ACC112 (cell line): ENCODE measurements around the gene ARHGEF40.

Source experiments
- H2AFZ ChIP-seq: fragments of 200-600 bp; sonication (generic); one replicate; pipeline ENCODE4 v1.6.0; 2017; ENCODE audit warnings: antibody characterized with exemption, low read length; ENCODE audit not compliant: unreplicated experiment
- H3K27ac ChIP-seq: fragments of 200-600 bp; sonication (generic); 2 replicates; pipeline ENCODE4 v1.5.1; 2014; ENCODE audit warnings: low read depth, mild to moderate bottlenecking, antibody characterized with exemption, low read length, moderate library complexity
- H3K27me3 ChIP-seq: fragments of 200-600 bp; sonication (generic); 2 replicates; pipeline ENCODE4 v1.6.1; 2014; ENCODE audit warnings: mild to moderate bottlenecking, antibody characterized with exemption, low read length, moderate library complexity, mixed read lengths; ENCODE audit not compliant: insufficient read depth
- H3K36me3 ChIP-seq: fragments of 200-600 bp; sonication (generic); 2 replicates; pipeline ENCODE4 v1.6.1; 2016; ENCODE audit warnings: mild to moderate bottlenecking, antibody characterized with exemption, low read length, moderate library complexity, mixed read lengths; ENCODE audit not compliant: insufficient read depth
- H3K4me1 ChIP-seq: fragments of 200-600 bp; sonication (generic); one replicate; pipeline ENCODE4 v1.6.1; 2016; ENCODE audit warnings: low read length, mixed read lengths; ENCODE audit not compliant: insufficient read depth, unreplicated experiment, control insufficient read depth
- H3K4me3 ChIP-seq: fragments of 200-600 bp; sonication (generic); 2 replicates; pipeline ENCODE4 v1.5.1; 2014; ENCODE audit warnings: mild to moderate bottlenecking, low read depth, low read length
- H3K79me2 ChIP-seq: fragments of 200-600 bp; sonication (generic); one replicate; pipeline ENCODE4 v1.6.0; 2016; ENCODE audit warnings: low read length; ENCODE audit not compliant: control insufficient read depth, unreplicated experiment, insufficient read depth

ARHGEF40 gene

GRCh38 chr14:21060614-21061346, 9.3 kb upstream of the ARHGEF40 start:
- Histone ChIP-seq H3K4me1 (peaks cover 9% of the 10 kb centered on the region), H3K4me3 (no peak overlapping the region), H3K27ac (no peak overlapping the region), H3K36me3 (no peaks in the 10 kb centered on the region), H3K27me3 (peaks cover 8% of the 10 kb centered on the region; the same call in 1 of the 2 replicates), H3K79me2 (no peaks in the 10 kb centered on the region), H2AFZ (no peak overlapping the region)

GRCh38 chr14:21061347-21061668, 8.8 kb upstream of the ARHGEF40 start:
- Histone ChIP-seq H3K36me3 (no peaks in the 10 kb centered on the region), H2AFZ (no peak overlapping the region), H3K4me3 (no peak overlapping the region), H3K27me3 (peaks cover 8% of the 10 kb centered on the region; the same call in 1 of the 2 replicates), H3K27ac (no peak overlapping the region), H3K4me1 (peaks cover 9% of the 10 kb centered on the region), H3K79me2 (no peaks in the 10 kb centered on the region)

- no peak overlapping the region for H3K27ac ChIP-seq
- peaks cover 10% of the 10 kb centered on the region for H3K4me1 ChIP-seq
- no peak overlapping the region for H2AFZ ChIP-seq
- no peaks in the 10 kb centered on the region for H3K36me3 ChIP-seq
- H3K79me2 ChIP-seq, result no peaks in the 10 kb centered on the region
- peaks cover 8% of the 10 kb centered on the region; the same call in 1 of the 2 replicates for H3K27me3 ChIP-seq
- no peak overlapping the region for H3K4me3 ChIP-seq
Measured at GRCh38 chr14:21063479-21063878, 6.6 kb upstream of the ARHGEF40 start.

DNA sequence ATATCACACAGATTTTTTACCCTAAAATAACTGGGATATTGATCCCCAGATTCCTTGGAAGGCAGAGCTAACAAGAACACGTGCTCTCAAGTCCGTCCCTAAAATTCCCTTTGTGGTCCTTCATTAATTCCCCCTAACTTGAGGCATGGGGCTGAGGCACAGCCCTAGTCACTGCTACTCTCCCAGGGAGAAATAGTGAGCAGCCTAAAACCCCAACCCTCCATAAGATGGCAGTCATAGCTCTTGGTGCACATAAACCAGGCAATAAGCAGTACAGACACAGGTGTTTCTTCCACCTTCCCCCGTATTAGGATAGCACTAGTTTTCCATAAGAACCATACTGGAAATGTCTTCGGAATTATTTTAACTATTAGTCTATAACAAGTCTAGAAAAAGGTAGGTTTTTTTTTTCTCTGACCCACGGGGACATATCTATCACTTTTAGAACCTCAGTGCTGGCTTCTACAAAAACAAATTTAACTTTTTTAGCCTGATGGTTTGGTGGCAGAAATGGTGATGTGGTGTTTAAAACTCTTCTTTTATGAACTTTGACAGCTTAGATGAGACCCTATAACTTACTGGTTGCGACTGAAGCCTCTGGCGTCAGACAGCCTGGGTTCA, 3.1 kb upstream of the ARHGEF40 start:
- Histone ChIP-seq H2AFZ (no peak overlapping the region), H3K36me3 (no peaks in the 10 kb centered on the region), H3K27ac (no peak overlapping the region), H3K4me1 (peaks cover 25% of the 10 kb centered on the region), H3K4me3 (no peak overlapping the region), H3K79me2 (peaks cover 4% of the 10 kb centered on the region), H3K27me3 (no peaks in the 10 kb centered on the region)

DNA sequence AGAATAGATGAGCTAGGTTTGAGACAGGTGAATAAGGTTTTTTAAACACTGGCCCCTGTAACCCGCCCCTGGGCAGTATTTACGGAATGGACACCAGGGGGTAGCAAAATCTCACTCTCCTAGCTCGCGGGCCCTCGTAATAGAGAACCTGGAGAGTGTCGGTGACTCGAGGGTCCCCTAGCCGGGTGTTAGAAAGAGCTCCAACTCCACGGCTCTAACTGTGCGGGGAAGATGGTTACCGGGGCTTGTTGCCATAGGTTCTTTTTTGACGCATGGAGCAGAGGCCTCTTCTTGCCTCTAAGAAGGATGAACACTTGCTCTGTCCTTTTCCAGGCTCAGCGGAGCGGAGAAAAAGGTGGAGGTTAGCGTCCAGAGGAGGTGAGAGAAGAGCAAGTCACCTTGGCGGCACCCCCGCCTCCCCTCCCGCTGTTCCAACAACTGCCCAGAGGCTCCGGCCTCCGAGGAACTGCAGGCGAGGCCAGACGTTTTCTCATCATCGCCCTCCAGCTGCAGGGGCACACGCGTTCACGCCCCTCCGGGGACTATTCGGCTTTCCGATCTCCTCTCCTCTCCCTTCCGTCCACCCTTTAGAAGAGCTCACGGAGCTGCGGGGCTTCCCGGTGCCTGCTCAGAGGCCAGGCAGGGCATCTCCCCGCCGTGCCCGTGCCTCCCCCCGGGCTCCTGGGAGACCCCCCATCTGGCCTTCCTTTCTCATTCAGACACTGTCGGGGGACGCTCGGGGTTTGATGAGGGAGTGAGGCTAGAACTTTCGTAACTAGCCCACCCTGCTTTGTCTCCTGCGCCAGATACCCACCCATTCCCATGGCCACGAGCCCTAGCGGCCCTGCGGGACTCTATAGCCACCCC, 1.4 kb upstream of the ARHGEF40 start:
- H3K4me3 ChIP-seq, result peak overlapping the region; percentile 92
- H3K79me2 ChIP-seq, result peaks cover 4% of the 10 kb centered on the region
- H3K36me3 ChIP-seq, result no peaks in the 10 kb centered on the region
- H3K27me3 ChIP-seq, result no peaks in the 10 kb centered on the region
- H3K4me1 ChIP-seq, result peaks cover 26% of the 10 kb centered on the region
- H3K27ac ChIP-seq, result peak overlapping the region; percentile 54; the same call in 1 of the 2 replicates
- H2AFZ ChIP-seq, result peak overlapping the region; percentile 73

- Histone ChIP-seq H3K27me3 (no peaks in the 10 kb centered on the region), H3K4me1 (peaks cover 26% of the 10 kb centered on the region), H3K79me2 (peaks cover 4% of the 10 kb centered on the region), H2AFZ (peak overlapping the region; percentile 73), H3K4me3 (peak overlapping the region; percentile 92), H3K27ac (peak overlapping the region; percentile 54), H3K36me3 (peaks cover under 1% of the 10 kb centered on the region; the same call in 1 of the 2 replicates)
Measured at GRCh38 chr14:21069388-21070082, 569 bp upstream of the ARHGEF40 start.

- peaks cover 4% of the 10 kb centered on the region; the same call in 1 of the 2 replicates for H3K36me3 ChIP-seq
- H3K4me3 ChIP-seq, result peak overlapping the region; percentile 92
- peaks cover 4% of the 10 kb centered on the region for H3K79me2 ChIP-seq
- H3K27ac ChIP-seq, result peak overlapping the region; percentile 80
- H3K4me1 ChIP-seq, result peaks cover 26% of the 10 kb centered on the region
- peak overlapping the region; percentile 61 for H2AFZ ChIP-seq
- no peaks in the 10 kb centered on the region for H3K27me3 ChIP-seq
Measured at GRCh38 chr14:21070610-21071224, 613 bp downstream of the ARHGEF40 start.

DNA sequence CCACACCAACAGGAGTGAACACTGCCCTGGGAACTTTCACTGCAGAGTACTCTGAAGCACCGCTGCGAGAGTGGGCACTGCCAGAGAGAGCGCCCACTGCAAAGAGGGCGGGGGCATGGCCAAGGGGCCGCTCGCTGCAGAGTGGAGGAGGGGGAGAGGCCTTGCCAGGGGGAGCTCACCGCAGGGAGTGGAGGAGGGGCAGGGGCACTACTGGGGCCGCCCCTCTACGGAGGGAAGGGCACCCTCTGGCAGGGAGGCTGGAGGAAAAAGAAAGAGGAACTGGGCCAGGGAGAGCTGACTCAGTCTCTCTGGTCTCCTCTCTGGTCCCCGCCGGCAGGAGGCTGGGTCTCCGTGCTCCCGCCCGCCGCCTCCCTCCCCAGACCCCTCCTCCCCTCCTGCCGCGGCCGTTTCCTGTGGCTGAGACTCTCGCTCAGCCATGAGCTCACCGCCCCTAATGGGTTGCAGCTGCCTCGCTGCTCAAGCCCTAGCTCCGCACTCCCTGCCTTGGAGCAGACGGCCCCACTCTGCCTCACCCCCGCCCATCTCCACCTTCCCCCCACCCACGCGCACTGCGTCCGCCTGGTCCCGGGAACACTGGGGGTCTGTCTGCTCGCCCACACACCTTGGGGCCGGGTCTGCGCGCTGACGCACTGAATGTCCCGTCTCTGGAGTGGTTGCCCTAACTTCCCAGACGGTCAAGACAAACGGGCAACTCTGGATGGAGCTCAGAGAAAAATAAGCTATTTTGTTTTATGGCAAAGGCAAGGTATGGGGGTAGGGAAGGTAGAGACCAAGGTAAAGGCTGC, 1.3 kb downstream of the ARHGEF40 start:
- peaks cover 4% of the 10 kb centered on the region for H3K79me2 ChIP-seq
- H3K36me3 ChIP-seq, result peaks cover 7% of the 10 kb centered on the region; the same call in 1 of the 2 replicates
- H3K4me3 ChIP-seq, result peak overlapping the region; percentile 92
- H3K27ac ChIP-seq, result peak overlapping the region; percentile 80
- H3K27me3 ChIP-seq, result no peaks in the 10 kb centered on the region
- H2AFZ ChIP-seq, result no peak overlapping the region
- peaks cover 26% of the 10 kb centered on the region for H3K4me1 ChIP-seq

- peak overlapping the region; percentile 92 for H3K4me3 ChIP-seq
Measured at GRCh38 chr14:21072031-21072473, 1.9 kb downstream of the ARHGEF40 start.

More at GRCh38 chr14:21072031-21072473, 1.9 kb downstream of the ARHGEF40 start:
- H2AFZ ChIP-seq, result no peak overlapping the region
- H3K79me2 ChIP-seq, result peaks cover 4% of the 10 kb centered on the region
- H3K27ac ChIP-seq, result peak overlapping the region; percentile 80
- H3K36me3 ChIP-seq, result peaks cover 10% of the 10 kb centered on the region; the same call in 1 of the 2 replicates
- H3K4me1 ChIP-seq, result peaks cover 26% of the 10 kb centered on the region
- no peaks in the 10 kb centered on the region for H3K27me3 ChIP-seq
